Mesodermal cell (in vitro differentiated cells): ENCODE measurements around the gene NPHS2. TPM values are rescaled to one million over a fixed set of nuclear protein-coding genes. Genes with fewer than 3 reads are reported as not detected.

Experiments
- H3K27ac ChIP-seq: 2 replicates; pipeline ENCODE4 v1.7.0; 2013; ENCODE audit warnings: mild to moderate bottlenecking, low read depth, low read length, moderate library complexity; ENCODE audit not compliant: severe bottlenecking
- H3K36me3 ChIP-seq: 2 replicates; pipeline ENCODE4 v1.7.1; 2013; ENCODE audit warnings: mild to moderate bottlenecking, low read length, moderate library complexity; ENCODE audit not compliant: control insufficient read depth, insufficient read depth
- H3K4me1 ChIP-seq: one replicate; pipeline ENCODE4 v1.7.1; 2013; ENCODE audit warnings: mild to moderate bottlenecking, low read length; ENCODE audit not compliant: insufficient read depth, control insufficient read depth, poor library complexity, severe bottlenecking
- H3K4me3 ChIP-seq: 2 replicates; pipeline ENCODE4 v1.7.0; 2013; ENCODE audit warnings: low read length, control low read depth, mild to moderate bottlenecking; ENCODE audit not compliant: insufficient read depth, poor library complexity, severe bottlenecking; ENCODE audit errors: extremely low read depth
- H3K9me3 ChIP-seq: 2 replicates; pipeline ENCODE4 v1.7.1; 2013; ENCODE audit warnings: mild to moderate bottlenecking, low read length, moderate library complexity; ENCODE audit not compliant: control insufficient read depth
- WGBS, 2 experiments: methylation state at CpG; one replicate each; pipeline ENCODE4 v1.1.5; 2013; ENCODE audit warnings: missing lambda C conversion rate in 2 of 2; ENCODE audit not compliant: insufficient coverage in 2 of 2; 5-methylcytosine and 5-hydroxymethylcytosine counted together
- polyA plus RNA-seq, 2 experiments: library from polyadenylated mRNA; stranded (reverse); fragments of 50-300 nt; gene quantifications; one replicate each; pipeline ENCODE4 v1.2.3, GENCODE V29; 2013

Gene NPHS2
- not detected for polyA plus RNA-seq (2013, experiment 1 of 2)
- not detected for polyA plus RNA-seq (2013, experiment 2 of 2)

GRCh38 chr1:179575497-179576314 is at the start of gene NPHS2:
TSS of gene NPHS2 (minus strand) at chr1:179575948. CDS start at chr1:179575864, 84 bp downstream.
- no peaks in the 10 kb centered on the region for H3K36me3 ChIP-seq
- WGBS, 2 experiments = 4 to 5% methylated on average over 54 to 64 of the region's 77 CpGs
- peak within 1 kb of the TSS; percentile 12 for H3K4me3 ChIP-seq
- no peak within 1 kb of the TSS for H3K27ac ChIP-seq
- H3K9me3 ChIP-seq = no peaks in the 10 kb centered on the region
- H3K4me1 ChIP-seq = no peaks in the 10 kb centered on the region

- no peaks in the 10 kb centered on the region for H3K4me1 ChIP-seq
- H3K4me3 ChIP-seq = no peak overlapping the region
- no peaks in the 10 kb centered on the region for H3K9me3 ChIP-seq
- H3K36me3 ChIP-seq = no peaks in the 10 kb centered on the region
- H3K27ac ChIP-seq = no peak overlapping the region
- WGBS, 2 experiments = 92% methylated on average over 2 of the region's 3 CpGs; no CpG with 5 or more reads in 1 of the 2 experiments
Observed at GRCh38 chr1:179612361-179612760, 36.6 kb upstream of the NPHS2 start.

GRCh38 chr1:179601093-179601492 is 25.3 kb upstream of the NPHS2 start:
- no peaks in the 10 kb centered on the region for H3K36me3 ChIP-seq
- 71 to 82% methylated on average over 1 of the region's 1 CpG for WGBS, 2 experiments
- no peak overlapping the region for H3K4me3 ChIP-seq

GRCh38 chr1:179599623-179600249 is 24.0 kb upstream of the NPHS2 start:
- H3K4me1 ChIP-seq = no peaks in the 10 kb centered on the region
- H3K27ac ChIP-seq = no peak overlapping the region
- H3K36me3 ChIP-seq = no peaks in the 10 kb centered on the region
- H3K9me3 ChIP-seq = no peaks in the 10 kb centered on the region
- no peak overlapping the region for H3K4me3 ChIP-seq

More at GRCh38 chr1:179601093-179601492, 25.3 kb upstream of the NPHS2 start:
- H3K4me1 ChIP-seq = no peaks in the 10 kb centered on the region
- H3K27ac ChIP-seq = no peak overlapping the region
- no peaks in the 10 kb centered on the region for H3K9me3 ChIP-seq

GRCh38 chr1:179598631-179599030 is 22.9 kb upstream of the NPHS2 start:
- H3K4me1 ChIP-seq = no peaks in the 10 kb centered on the region
- WGBS, 2 experiments = no CpG with 5 or more reads among the region's 1 CpG
- no peaks in the 10 kb centered on the region for H3K36me3 ChIP-seq
- no peaks in the 10 kb centered on the region for H3K9me3 ChIP-seq
- no peak overlapping the region for H3K4me3 ChIP-seq
- H3K27ac ChIP-seq = no peak overlapping the region

- Histone ChIP-seq H3K4me1 (no peaks in the 10 kb centered on the region), H3K4me3 (no peak within 1 kb of the TSS), H3K36me3 (no peaks in the 10 kb centered on the region), H3K27ac (no peak within 1 kb of the TSS), H3K9me3 (no peaks in the 10 kb centered on the region)
- 86 to 88% methylated on average over 68 to 71 of the region's 75 CpGs for WGBS, 2 experiments
Observed at GRCh38 chr1:179591592-179592580, 16.1 kb upstream of the NPHS2 start, which contains the start of gene TDRD5. TSS of gene TDRD5 (plus strand) at chr1:179591832. CDS start at chr1:179592616, 784 bp downstream.

- Histone ChIP-seq H3K36me3 (no peaks in the 10 kb centered on the region), H3K4me3 (no peak overlapping the region), H3K27ac (no peak overlapping the region), H3K4me1 (no peaks in the 10 kb centered on the region), H3K9me3 (no peaks in the 10 kb centered on the region)
- WGBS, 2 experiments = 86 to 100% methylated on average over 1 to 7 of the region's 7 CpGs
Observed at GRCh38 chr1:179591253-179591591, 15.5 kb upstream of the NPHS2 start.

- no peak overlapping the region for H3K27ac ChIP-seq
- no peak overlapping the region for H3K4me3 ChIP-seq
- no peaks in the 10 kb centered on the region for H3K9me3 ChIP-seq
- H3K4me1 ChIP-seq = no peaks in the 10 kb centered on the region
- WGBS, 2 experiments = 85 to 89% methylated on average over 7 of the region's 11 CpGs
- H3K36me3 ChIP-seq = no peaks in the 10 kb centered on the region
Observed at GRCh38 chr1:179590671-179591070, 14.9 kb upstream of the NPHS2 start.

GRCh38 chr1:179589509-179589908 is 13.8 kb upstream of the NPHS2 start:
- Histone ChIP-seq H3K4me3 (no peak overlapping the region), H3K36me3 (no peaks in the 10 kb centered on the region), H3K27ac (no peak overlapping the region), H3K4me1 (no peaks in the 10 kb centered on the region), H3K9me3 (no peaks in the 10 kb centered on the region)
- WGBS, 2 experiments = 100% methylated on average over 2 to 4 of the region's 4 CpGs

- H3K36me3 ChIP-seq = no peaks in the 10 kb centered on the region
- WGBS, 2 experiments = 92% methylated on average over 16 to 18 of the region's 18 CpGs
- no peak overlapping the region for H3K4me3 ChIP-seq
- H3K4me1 ChIP-seq = no peaks in the 10 kb centered on the region
- H3K9me3 ChIP-seq = no peaks in the 10 kb centered on the region
- H3K27ac ChIP-seq = no peak overlapping the region
Observed at GRCh38 chr1:179588425-179589024, 12.8 kb upstream of the NPHS2 start.
